Activated CD4-positive, alpha-beta T cell treated with anti-CD3 and anti-CD28 coated beads, Interleukin-2, Interleukin-6, amounts not matched to agents 100 ng/mL and 50 ng/mL, durations not matched to agents 16 hours and 8 hours (primary cell): Measurements from ENCODE around the gene OOSP2.
"Not testable (repeated sequence)": the region's sequence is repeated elsewhere in the genome, so short reads cannot be mapped to it uniquely, and the experiment has no call there.

Experiments
- DNase-seq: peaks from one replicate; pipeline ENCODE4 v3.0.0-alpha.2; 2020

The OOSP2 gene

GRCh38 chr11:60040109-60040508 lies at the start of gene OOSP2:
Gene OOSP2 (plus strand): TSS chr11:60040409. CDS start chr11:60040460, 51 bp downstream.
- DNase-seq, result no peak

- no peak for DNase-seq
Observed at GRCh38 chr11:59990421-59990820, 49.8 kb upstream of the OOSP2 start.

- DNase-seq, result no peak
Observed at GRCh38 chr11:59992425-59992824, 47.8 kb upstream of the OOSP2 start.

- DNase-seq, result no peak
Observed at GRCh38 chr11:59997800-59998199, 42.4 kb upstream of the OOSP2 start.

- DNase-seq, result no peak
Observed at GRCh38 chr11:59999691-60000090, 40.5 kb upstream of the OOSP2 start.

- no peak for DNase-seq
Observed at GRCh38 chr11:60003729-60004128, 36.5 kb upstream of the OOSP2 start.

GRCh38 chr11:60005360-60005759 lies 34.8 kb upstream of the OOSP2 start:
- no peak for DNase-seq

GRCh38 chr11:60016881-60017280 lies 23.3 kb upstream of the OOSP2 start, which contains the start of gene OOSP4B:
Gene OOSP4B (plus strand): TSS chr11:60017181.
- DNase-seq, result no peak

GRCh38 chr11:60018058-60018457 lies 22.2 kb upstream of the OOSP2 start:
- DNase-seq, result no peak

- not testable (repeated sequence) for DNase-seq
Observed at GRCh38 chr11:60020376-60020775, 19.8 kb upstream of the OOSP2 start.

- no peak for DNase-seq
Observed at GRCh38 chr11:60029015-60029632, 11.1 kb upstream of the OOSP2 start.

- DNase-seq, result not testable (repeated sequence)
Observed at GRCh38 chr11:60050422-60050821, 10.2 kb downstream of the OOSP2 start.

- not testable (repeated sequence) for DNase-seq
Observed at GRCh38 chr11:60050839-60051238, 10.6 kb downstream of the OOSP2 start.

GRCh38 chr11:60056349-60056969 lies 16.2 kb downstream of the OOSP2 start, which contains the start of gene MS4A3:
Gene MS4A3 (plus strand): TSS chr11:60056665. CDS start chr11:60061161, 4,496 bp downstream.
- no peak for DNase-seq

- peak; percentile 26 for DNase-seq
Observed at GRCh38 chr11:60059052-60059451, 18.8 kb downstream of the OOSP2 start.

GRCh38 chr11:60059521-60060240 lies 19.5 kb downstream of the OOSP2 start:
- DNase-seq, result no peak

GRCh38 chr11:60064111-60064510 lies 23.9 kb downstream of the OOSP2 start:
- no peak for DNase-seq

- DNase-seq, result no peak
Observed at GRCh38 chr11:60065801-60066200, 25.6 kb downstream of the OOSP2 start.

GRCh38 chr11:60069450-60069849 lies 29.2 kb downstream of the OOSP2 start:
- no peak for DNase-seq

- not testable (repeated sequence) for DNase-seq
Observed at GRCh38 chr11:60071644-60072043, 31.4 kb downstream of the OOSP2 start.

GRCh38 chr11:60077216-60077817 lies 37.1 kb downstream of the OOSP2 start:
- DNase-seq, result no peak

GRCh38 chr11:60077981-60078380 lies 37.8 kb downstream of the OOSP2 start:
- no peak for DNase-seq

GRCh38 chr11:60078745-60079144 lies 38.5 kb downstream of the OOSP2 start:
- DNase-seq, result no peak

GRCh38 chr11:60080535-60080934 lies 40.3 kb downstream of the OOSP2 start:
- DNase-seq, result no peak
